SK-N-MC (cell line): Measurements from ENCODE around the gene ADCY7.

Experiments
- EZH2 ChIP-seq: fragments of 200-600 bp; sonication (generic); IDR thresholded peaks from one replicate; pipeline ENCODE4 v1.6.1; 2017; ENCODE audit warnings: antibody characterized with exemption
- POLR2AphosphoS5 ChIP-seq: IDR thresholded peaks from 2 replicates; pipeline ENCODE4 v1.6.1; 2012; ENCODE audit warnings: mild to moderate bottlenecking, low read depth, low read length, borderline replicate concordance

DNA sequence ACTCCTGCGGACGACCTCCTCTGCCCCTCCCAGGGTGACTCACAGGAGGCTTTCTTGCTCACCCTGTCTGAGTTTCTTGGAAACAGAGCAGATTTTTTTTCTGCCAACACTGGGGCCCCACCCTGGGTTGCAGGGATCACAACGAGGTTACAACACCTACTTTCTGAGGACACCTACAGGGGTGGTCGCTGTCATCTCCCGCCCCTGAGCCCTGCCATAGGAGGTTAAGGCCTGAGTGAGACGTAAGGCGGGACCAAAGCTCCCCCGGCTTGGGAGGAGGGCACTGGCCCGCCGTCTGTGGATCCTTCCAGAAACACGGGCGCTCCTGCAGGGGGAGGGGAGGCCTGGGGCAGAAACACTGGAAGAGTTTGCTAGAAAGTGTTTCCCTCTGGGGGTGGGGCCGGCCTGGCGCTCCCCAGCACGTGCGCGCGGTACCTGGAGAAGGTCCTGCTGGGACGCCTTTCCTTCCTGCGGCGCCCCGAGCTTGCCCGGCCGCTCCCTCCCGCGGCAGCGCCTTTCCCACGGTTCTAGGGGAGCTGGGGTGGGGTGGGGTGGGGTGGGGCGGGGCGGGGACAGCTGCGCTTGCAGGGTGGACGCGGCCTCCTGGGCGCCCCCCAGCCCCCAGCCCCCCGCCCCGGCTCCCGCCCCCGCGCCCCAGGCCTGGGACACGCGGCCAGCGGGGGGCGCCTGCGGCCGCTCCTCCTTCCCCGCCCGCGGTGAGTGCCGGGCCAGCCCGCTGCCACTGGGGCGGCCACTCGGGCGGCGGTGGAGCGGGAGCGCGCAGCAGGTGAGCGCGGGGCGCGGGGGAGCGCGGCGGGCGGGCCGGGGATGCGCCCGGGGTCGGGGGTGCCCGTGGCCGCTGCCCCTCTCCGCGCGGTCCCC is 20.7 kb upstream of the ADCY7 start:
- TF ChIP-seq POLR2AphosphoS5 = no peak
- TF ChIP-seq EZH2 = no peak
